Sigmoid colon (tissue), 7 donors: ENCODE data around the gene KRTAP5-10. TPM values are rescaled to one million over a fixed set of nuclear protein-coding genes. Genes with fewer than 3 reads are reported as not detected.

Source experiments
- DNase-seq: peaks from one replicate; pipeline ENCODE4 v3.0.0-alpha.2; 2019
- H3K27ac ChIP-seq, 4 donors: fragments of 200-600 bp; sonication (generic); one replicate each; pipeline ENCODE4 v1.5.1; 2016 to 2019; ENCODE audit warnings: mild to moderate bottlenecking in 1 of 4
- H3K27me3 ChIP-seq, 3 donors: fragments of 200-600 bp; sonication (generic); one replicate each; pipeline ENCODE4 v1.5.1; 2019; ENCODE audit warnings: mild to moderate bottlenecking in 1 of 3
- H3K36me3 ChIP-seq, 4 donors: fragments of 200-600 bp; sonication (generic); one replicate each; pipeline ENCODE4 v1.5.1; 2016 to 2019
- H3K4me1 ChIP-seq, 4 donors: fragments of 200-600 bp; sonication (generic); one replicate each; pipeline ENCODE4 v1.5.1; 2017 to 2019
- H3K4me3 ChIP-seq, 4 donors: fragments of 200-600 bp; sonication (generic); one replicate each; pipeline ENCODE4 v1.5.1; 2017 to 2019; ENCODE audit warnings: mild to moderate bottlenecking in 2 of 4, moderate library complexity in 1 of 4
- H3K9me3 ChIP-seq, 4 donors: fragments of 200-600 bp in 3 of 4; sonication (generic) in 3 of 4; one replicate each; pipeline versions ENCODE4 v1.5.1 to v1.6.1; 2013 to 2019
- EP300 ChIP-seq, 4 donors: sonication (generic); formaldehyde crosslinking; IDR thresholded peaks; one replicate each; pipeline ENCODE4 v1.6.1; 2017; ENCODE audit warnings: antibody characterized with exemption in 4 of 4
- POLR2A ChIP-seq, 2 donors: fragments of 450-650 bp; IDR thresholded peaks; one replicate each; pipeline ENCODE4 v1.6.1; 2016; ENCODE audit warnings: antibody characterized with exemption in 2 of 2, mild to moderate bottlenecking in 2 of 2, moderate library complexity in 2 of 2
- POLR2AphosphoS5 ChIP-seq, 4 donors: sonication (generic); formaldehyde crosslinking; IDR thresholded peaks; one replicate each; pipeline ENCODE4 v1.6.1; 2017; ENCODE audit warnings: antibody characterized with exemption in 4 of 4
- WGBS, 2 donors: extraction: QIAGEN DNeasy Blood & Tissue Kit; methylation state at CpG; one replicate each; pipeline ENCODE4 v1.1.7; 2013; 5-methylcytosine and 5-hydroxymethylcytosine counted together
- intact Hi-C: fragments of 100-400 bp; cut with DNase I; formaldehyde crosslinking; loops from one replicate; pipeline ENCODE4 v1.15.1; 2023
- polyA plus RNA-seq, 3 donors: library from polyadenylated mRNA; stranded (reverse); fragments of 200-250 nt; gene quantifications; one replicate each; pipeline ENCODE4 v1.2.3, GENCODE V29; 2013
- total RNA-seq, 4 donors: library from RNA; depleted of rRNA; stranded (reverse); fragments of >200 nt; gene quantifications; one replicate each; pipeline ENCODE4 v1.1.0, GENCODE V29; 2016
- TF ChIP-seq, protein P1 (sequence below), 4 experiments: fragments of 450-650 bp in 3 of 4; fragments of 200-600 bp in 1 of 4; IDR thresholded peaks; one replicate each; pipeline ENCODE4 v1.5.1; 2016 to 2019; ENCODE audit warnings: antibody characterized with exemption in 4 of 4, mild to moderate bottlenecking in 3 of 4, moderate library complexity in 2 of 4
- donor health status: healthy with polysubstance abuse.
- donor health status: Bipolar disorder and iron deficiency.
- donor health status: healthy.

Gene KRTAP5-10
- total and polyA plus RNA-seq, 7 donors: 0.17 TPM; not detected in 6

- no peak for TF ChIP-seq EP300 (IDR thresholded peaks at IDR 0.05)
- TF ChIP-seq, protein P1, sequence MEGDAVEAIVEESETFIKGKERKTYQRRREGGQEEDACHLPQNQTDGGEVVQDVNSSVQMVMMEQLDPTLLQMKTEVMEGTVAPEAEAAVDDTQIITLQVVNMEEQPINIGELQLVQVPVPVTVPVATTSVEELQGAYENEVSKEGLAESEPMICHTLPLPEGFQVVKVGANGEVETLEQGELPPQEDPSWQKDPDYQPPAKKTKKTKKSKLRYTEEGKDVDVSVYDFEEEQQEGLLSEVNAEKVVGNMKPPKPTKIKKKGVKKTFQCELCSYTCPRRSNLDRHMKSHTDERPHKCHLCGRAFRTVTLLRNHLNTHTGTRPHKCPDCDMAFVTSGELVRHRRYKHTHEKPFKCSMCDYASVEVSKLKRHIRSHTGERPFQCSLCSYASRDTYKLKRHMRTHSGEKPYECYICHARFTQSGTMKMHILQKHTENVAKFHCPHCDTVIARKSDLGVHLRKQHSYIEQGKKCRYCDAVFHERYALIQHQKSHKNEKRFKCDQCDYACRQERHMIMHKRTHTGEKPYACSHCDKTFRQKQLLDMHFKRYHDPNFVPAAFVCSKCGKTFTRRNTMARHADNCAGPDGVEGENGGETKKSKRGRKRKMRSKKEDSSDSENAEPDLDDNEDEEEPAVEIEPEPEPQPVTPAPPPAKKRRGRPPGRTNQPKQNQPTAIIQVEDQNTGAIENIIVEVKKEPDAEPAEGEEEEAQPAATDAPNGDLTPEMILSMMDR (IDR thresholded peaks at IDR 0.05): no peak
- no peak for TF ChIP-seq POLR2AphosphoS5 (IDR thresholded peaks at IDR 0.05)
- TF ChIP-seq POLR2A (IDR thresholded peaks at IDR 0.05): no peak
- WGBS, 2 donors: 93 to 94% methylated on average over 12 of the region's 12 CpGs
- intact Hi-C loops: no loop called here
Measured at GRCh38 chr11:71545405-71545966, 19.9 kb upstream of the KRTAP5-10 start.

GRCh38 chr11:71548120-71548519 is 17.2 kb upstream of the KRTAP5-10 start, which contains the start of gene KRTAP5-9:
KRTAP5-9 (plus strand) TSS chr11:71548420; CDS start chr11:71548658, 238 bp downstream.
- intact Hi-C loops: no loop called here
- H3K27ac ChIP-seq: no peak within 1 kb of the TSS
- WGBS, 2 donors: 83 to 89% methylated on average over 5 of the region's 5 CpGs
- no peak within 1 kb of the TSS for H3K4me3 ChIP-seq
- DNase-seq: no peak
- peaks cover 0 to 10% (median 6%) of the 10 kb centered on the region in 3 donors for H3K27me3 ChIP-seq
- no peaks in the 10 kb centered on the region for H3K9me3 ChIP-seq
- no peaks in the 10 kb centered on the region for H3K4me1 ChIP-seq
- no peak for TF ChIP-seq POLR2AphosphoS5 (IDR thresholded peaks at IDR 0.05)
- no peak for TF ChIP-seq EP300 (IDR thresholded peaks at IDR 0.05)
- no peaks in the 10 kb centered on the region for H3K36me3 ChIP-seq

More at GRCh38 chr11:71545405-71545966, 19.9 kb upstream of the KRTAP5-10 start:
- Histone ChIP-seq H3K36me3 (no peaks in the 10 kb centered on the region), H3K4me1 (no peaks in the 10 kb centered on the region), H3K27me3 (peaks cover 0 to 10% (median 6%) of the 10 kb centered on the region in 3 donors), H3K9me3 (no peaks in the 10 kb centered on the region), H3K4me3 (no peak overlapping the region), H3K27ac (no peak overlapping the region)
- DNase-seq: no peak

DNA sequence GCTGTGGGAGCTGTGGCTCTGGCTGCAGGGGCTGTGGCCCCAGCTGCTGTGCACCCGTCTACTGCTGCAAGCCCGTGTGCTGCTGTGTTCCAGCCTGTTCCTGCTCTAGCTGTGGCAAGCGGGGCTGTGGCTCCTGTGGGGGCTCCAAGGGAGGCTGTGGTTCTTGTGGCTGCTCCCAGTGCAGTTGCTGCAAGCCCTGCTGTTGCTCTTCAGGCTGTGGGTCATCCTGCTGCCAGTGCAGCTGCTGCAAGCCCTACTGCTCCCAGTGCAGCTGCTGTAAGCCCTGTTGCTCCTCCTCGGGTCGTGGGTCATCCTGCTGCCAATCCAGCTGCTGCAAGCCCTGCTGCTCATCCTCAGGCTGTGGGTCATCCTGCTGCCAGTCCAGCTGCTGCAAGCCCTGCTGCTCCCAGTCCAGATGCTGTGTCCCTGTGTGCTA is 16.6 kb upstream of the KRTAP5-10 start:
- Histone ChIP-seq H3K4me1 (no peaks in the 10 kb centered on the region), H3K27me3 (peaks cover 0 to 10% (median 6%) of the 10 kb centered on the region in 3 donors), H3K36me3 (no peaks in the 10 kb centered on the region), H3K9me3 (no peaks in the 10 kb centered on the region), H3K4me3 (no peak overlapping the region), H3K27ac (no peak overlapping the region)
- TF ChIP-seq, protein P1 (IDR thresholded peaks at IDR 0.05): no peak
- TF ChIP-seq EP300 (IDR thresholded peaks at IDR 0.05) (no peak), POLR2A (IDR thresholded peaks at IDR 0.05) (no peak), POLR2AphosphoS5 (IDR thresholded peaks at IDR 0.05) (no peak)
- WGBS, 2 donors: 51 to 68% methylated on average over 5 of the region's 5 CpGs
- intact Hi-C loops: no loop called here
- DNase-seq: no peak

GRCh38 chr11:71551711-71552110 is 13.7 kb upstream of the KRTAP5-10 start:
- peaks cover 0 to 6% (median 0%) of the 10 kb centered on the region in 3 donors for H3K27me3 ChIP-seq
- H3K4me1 ChIP-seq: no peaks in the 10 kb centered on the region
- no peak overlapping the region for H3K4me3 ChIP-seq
- no peak for DNase-seq
- H3K36me3 ChIP-seq: no peaks in the 10 kb centered on the region
- intact Hi-C loops: no loop called here
- no peak overlapping the region for H3K27ac ChIP-seq
- WGBS, 2 donors: 84 to 92% methylated on average over 1 of the region's 1 CpG
- no peaks in the 10 kb centered on the region for H3K9me3 ChIP-seq
- TF ChIP-seq POLR2A (IDR thresholded peaks at IDR 0.05) (no peak), EP300 (IDR thresholded peaks at IDR 0.05) (no peak), POLR2AphosphoS5 (IDR thresholded peaks at IDR 0.05) (no peak)
- TF ChIP-seq, protein P1 (IDR thresholded peaks at IDR 0.05): no peak

DNA sequence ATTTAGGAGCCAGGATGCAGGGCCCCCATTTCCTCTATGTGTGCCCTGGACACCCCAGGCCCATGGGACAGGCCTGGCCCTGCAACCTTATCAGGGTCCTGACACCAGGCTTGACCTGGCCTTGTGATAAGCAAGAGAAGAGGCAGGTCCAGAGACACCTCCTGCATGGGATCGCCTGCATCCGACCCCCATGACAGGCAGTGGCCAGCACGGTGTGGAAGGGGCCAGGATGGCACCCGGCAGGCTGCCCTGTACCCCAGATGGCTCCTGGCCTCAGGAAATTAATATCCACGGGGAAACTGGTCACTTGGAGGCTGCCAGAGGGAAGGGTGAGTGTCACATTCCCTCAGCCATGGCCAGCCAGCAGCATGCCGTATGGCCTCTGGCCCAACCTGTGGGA is 10.4 kb upstream of the KRTAP5-10 start:
- intact Hi-C loops: no loop called here
- H3K27me3 ChIP-seq: no peaks in the 10 kb centered on the region
- DNase-seq: no peak
- no peaks in the 10 kb centered on the region for H3K4me1 ChIP-seq
- H3K4me3 ChIP-seq: no peak overlapping the region
- 91 to 92% methylated on average over 6 of the region's 6 CpGs for WGBS, 2 donors
- H3K36me3 ChIP-seq: no peaks in the 10 kb centered on the region
- no peaks in the 10 kb centered on the region for H3K9me3 ChIP-seq
- no peak for TF ChIP-seq POLR2AphosphoS5 (IDR thresholded peaks at IDR 0.05)
- TF ChIP-seq EP300 (IDR thresholded peaks at IDR 0.05): no peak
- TF ChIP-seq, protein P1 (IDR thresholded peaks at IDR 0.05): no peak
- TF ChIP-seq POLR2A (IDR thresholded peaks at IDR 0.05): no peak
- no peak overlapping the region for H3K27ac ChIP-seq
